ENCODE measurements around the gene STEAP1B.
"Not testable (repeated sequence)": the region's sequence is repeated elsewhere in the genome, so short reads cannot be mapped to it uniquely, and the experiment has no call there.

STEAP1B gene

GRCh38 chr7:22457471-22457870 lies 42.5 kb downstream of the STEAP1B start:
- DNase-seq (ENCODE audit: low read depth in 1 of 2, low spot score in 1 of 2) = no peak

- DNase-seq (ENCODE audit: low read depth in 1 of 2, low spot score in 1 of 2) = no peak
Observed at GRCh38 chr7:22454446-22454845, 45.5 kb downstream of the STEAP1B start.

GRCh38 chr7:22452960-22453558 lies 46.9 kb downstream of the STEAP1B start:
- DNase-seq (ENCODE audit: low read depth in 1 of 2, low spot score in 1 of 2) = no peak

GRCh38 chr7:22452142-22452959 lies 47.6 kb downstream of the STEAP1B start:
- DNase-seq (ENCODE audit: low read depth in 1 of 2, low spot score in 1 of 2) = no peak

- not testable (repeated sequence) for DNase-seq (ENCODE audit: low read depth in 1 of 2, low spot score in 1 of 2)
Observed at GRCh38 chr7:22450013-22450412, 50.0 kb downstream of the STEAP1B start.

GRCh38 chr7:22447762-22448161 lies 52.2 kb downstream of the STEAP1B start:
- DNase-seq (ENCODE audit: low read depth in 1 of 2, low spot score in 1 of 2) = no peak

- no peak for DNase-seq (ENCODE audit: low read depth in 1 of 2, low spot score in 1 of 2)
Observed at GRCh38 chr7:22447008-22447407, 53.0 kb downstream of the STEAP1B start.

GRCh38 chr7:22445853-22446252 lies 54.1 kb downstream of the STEAP1B start:
- DNase-seq (ENCODE audit: low read depth in 1 of 2, low spot score in 1 of 2) = no peak

- no peak for DNase-seq (ENCODE audit: low read depth in 1 of 2, low spot score in 1 of 2)
Observed at GRCh38 chr7:22445140-22445743, 54.7 kb downstream of the STEAP1B start.

- DNase-seq (ENCODE audit: low read depth in 1 of 2, low spot score in 1 of 2) = no peak
Observed at GRCh38 chr7:22444181-22444971, 55.6 kb downstream of the STEAP1B start.

- DNase-seq (ENCODE audit: low read depth in 1 of 2, low spot score in 1 of 2) = no peak
Observed at GRCh38 chr7:22443370-22444180, 56.4 kb downstream of the STEAP1B start.

GRCh38 chr7:22442882-22443369 lies 57.1 kb downstream of the STEAP1B start:
- no peak for DNase-seq (ENCODE audit: low read depth in 1 of 2, low spot score in 1 of 2)

- no peak for DNase-seq (ENCODE audit: low read depth in 1 of 2, low spot score in 1 of 2)
Observed at GRCh38 chr7:22442187-22442881, 57.7 kb downstream of the STEAP1B start.

GRCh38 chr7:22441157-22441556 lies 58.8 kb downstream of the STEAP1B start:
- DNase-seq (ENCODE audit: low read depth in 1 of 2, low spot score in 1 of 2) = no peak

GRCh38 chr7:22438994-22439393 lies 61.0 kb downstream of the STEAP1B start:
- no peak for DNase-seq (ENCODE audit: low read depth in 1 of 2, low spot score in 1 of 2)

- not testable (repeated sequence) for DNase-seq (ENCODE audit: low read depth in 1 of 2, low spot score in 1 of 2)
Observed at GRCh38 chr7:22436552-22436951, 63.4 kb downstream of the STEAP1B start.

- DNase-seq (ENCODE audit: low read depth in 1 of 2, low spot score in 1 of 2) = no peak
Observed at GRCh38 chr7:22435720-22436119, 64.3 kb downstream of the STEAP1B start.

- DNase-seq (ENCODE audit: low read depth in 1 of 2, low spot score in 1 of 2) = no peak
Observed at GRCh38 chr7:22435105-22435504, 64.9 kb downstream of the STEAP1B start.

- no peak for DNase-seq (ENCODE audit: low read depth in 1 of 2, low spot score in 1 of 2)
Observed at GRCh38 chr7:22433710-22434460, 66.1 kb downstream of the STEAP1B start.

Measured in activated T-helper 1 cell treated with anti-CD3 and anti-CD28 coated beads, Interleukin-2, amount 50 U/mL, for 16 hours (primary cell).